ENCODE data around the gene AGBL1.
A peak's percentile ranks its signal among the peaks of the same experiment; 100 is the strongest.

DNA sequence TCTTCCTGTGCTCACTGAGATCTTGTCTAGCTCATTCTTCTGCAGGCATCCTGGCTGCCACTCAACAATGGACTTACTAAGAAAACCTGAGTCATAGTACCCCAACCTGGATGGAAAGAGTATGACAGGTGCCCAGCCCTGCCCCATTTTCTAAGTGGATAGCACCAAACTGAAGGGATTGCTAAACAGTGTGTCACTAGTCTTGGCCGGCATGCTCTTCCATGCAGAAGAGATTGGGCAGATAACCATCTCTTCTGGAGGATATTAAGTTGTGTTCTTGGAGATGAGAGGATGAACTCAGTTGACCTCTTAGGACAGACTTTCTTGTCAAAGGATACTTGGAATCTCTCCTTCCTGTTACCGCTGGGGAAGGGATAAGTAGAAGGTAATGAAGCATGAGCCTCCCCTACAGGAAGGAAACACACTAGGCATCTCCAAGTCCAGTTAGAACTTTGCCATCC, 797.5 kb downstream of the AGBL1 start:
- TF ChIP-seq, protein P1, sequence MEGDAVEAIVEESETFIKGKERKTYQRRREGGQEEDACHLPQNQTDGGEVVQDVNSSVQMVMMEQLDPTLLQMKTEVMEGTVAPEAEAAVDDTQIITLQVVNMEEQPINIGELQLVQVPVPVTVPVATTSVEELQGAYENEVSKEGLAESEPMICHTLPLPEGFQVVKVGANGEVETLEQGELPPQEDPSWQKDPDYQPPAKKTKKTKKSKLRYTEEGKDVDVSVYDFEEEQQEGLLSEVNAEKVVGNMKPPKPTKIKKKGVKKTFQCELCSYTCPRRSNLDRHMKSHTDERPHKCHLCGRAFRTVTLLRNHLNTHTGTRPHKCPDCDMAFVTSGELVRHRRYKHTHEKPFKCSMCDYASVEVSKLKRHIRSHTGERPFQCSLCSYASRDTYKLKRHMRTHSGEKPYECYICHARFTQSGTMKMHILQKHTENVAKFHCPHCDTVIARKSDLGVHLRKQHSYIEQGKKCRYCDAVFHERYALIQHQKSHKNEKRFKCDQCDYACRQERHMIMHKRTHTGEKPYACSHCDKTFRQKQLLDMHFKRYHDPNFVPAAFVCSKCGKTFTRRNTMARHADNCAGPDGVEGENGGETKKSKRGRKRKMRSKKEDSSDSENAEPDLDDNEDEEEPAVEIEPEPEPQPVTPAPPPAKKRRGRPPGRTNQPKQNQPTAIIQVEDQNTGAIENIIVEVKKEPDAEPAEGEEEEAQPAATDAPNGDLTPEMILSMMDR (conservative IDR thresholded peaks at IDR 0.05 in 1 of 2, IDR thresholded peaks at IDR 0.05 in 1 of 2; ENCODE audit: extremely low read depth in 1 of 2, insufficient read depth in 1 of 2, low read depth in 1 of 2, low read length in 2 of 2): peak; percentile 23 to 29
- TF ChIP-seq EZH2 (IDR thresholded peaks at IDR 0.05; ENCODE audit: borderline replicate concordance, low read length): no peak
